ENCODE data around the gene EEF1AKMT3.

GRCh38 chr12:57796996-57797395, 24.6 kb downstream of the EEF1AKMT3 start:
- TF ChIP-seq EZH2 (IDR thresholded peaks at IDR 0.05; ENCODE audit: insufficient read depth, poor library complexity, severe bottlenecking) (no peak), EZH2phosphoT487 (IDR thresholded peaks at IDR 0.05; ENCODE audit: insufficient read depth, low read depth) (no peak)
